SK-N-SH (cell line): Measurements from ENCODE around the gene NRG3.

Experiments
- CTCF ChIP-seq: fragments of 200-600 bp; sonication (generic); IDR thresholded peaks from 2 replicates; pipeline ENCODE4 v1.6.1; 2017; ENCODE audit warnings: antibody characterized with exemption, mild to moderate bottlenecking, moderate library complexity
- GABPA ChIP-seq: IDR thresholded peaks from 2 replicates; pipeline ENCODE4 v1.4.0; 2012; ENCODE audit warnings: low read depth, mild to moderate bottlenecking
- MAX ChIP-seq: IDR thresholded peaks from 2 replicates; pipeline ENCODE4 v1.4.0; 2012; ENCODE audit warnings: low read depth
- RAD21 ChIP-seq: IDR thresholded peaks from 2 replicates; pipeline ENCODE4 v1.6.1; 2012; ENCODE audit warnings: mild to moderate bottlenecking, low read length
- SIN3A ChIP-seq: IDR thresholded peaks from 2 replicates; pipeline ENCODE4 v1.6.1; 2012; ENCODE audit warnings: low read depth, mild to moderate bottlenecking, low read length, moderate library complexity, borderline replicate concordance
- TAF1 ChIP-seq: IDR thresholded peaks from 2 replicates; pipeline ENCODE4 v1.6.1; 2012; ENCODE audit warnings: low read depth, mild to moderate bottlenecking, low read length, moderate library complexity, borderline replicate concordance

GRCh38 chr10:82267960-82268359, 393.0 kb downstream of the NRG3 start:
- no peak for TF ChIP-seq RAD21
- TF ChIP-seq CTCF, result no peak
- TF ChIP-seq SIN3A, result no peak
- TF ChIP-seq MAX, result no peak
- TF ChIP-seq TAF1, result no peak
- no peak for TF ChIP-seq GABPA
